IgD-negative memory B cell (primary cell): ENCODE results near the gene MTHFD1L. TPM values are rescaled to one million over a fixed set of nuclear protein-coding genes. Genes with fewer than 3 reads are reported as not detected.

Experiments
- H3K27ac Mint-ChIP-seq, 3 donors: one replicate each; pipeline ENCODE4 v1.8.0; 2020 to 2022; ENCODE audit warnings: mild to moderate bottlenecking in 3 of 3, mixed read lengths in 3 of 3, moderate library complexity in 1 of 3
- H3K27me3 Mint-ChIP-seq: one replicate; pipeline ENCODE4 v1.8.0; 2021; ENCODE audit warnings: mixed read lengths
- H3K36me3 Mint-ChIP-seq: one replicate; pipeline ENCODE4 v1.8.0; 2020; ENCODE audit warnings: mild to moderate bottlenecking, mixed read lengths
- H3K4me1 Mint-ChIP-seq, 3 donors: one replicate each; pipeline ENCODE4 v1.8.0; 2020 to 2022; ENCODE audit warnings: mixed read lengths in 3 of 3, mild to moderate bottlenecking in 1 of 3
- H3K4me3 Mint-ChIP-seq, 4 donors: one replicate each; pipeline ENCODE4 v1.8.0; 2020 to 2022; ENCODE audit warnings: mild to moderate bottlenecking in 4 of 4, mixed read lengths in 4 of 4, moderate library complexity in 3 of 4
- H3K9me3 Mint-ChIP-seq, 3 donors: one replicate each; pipeline ENCODE4 v1.8.0; 2020 to 2021; ENCODE audit warnings: mixed read lengths in 3 of 3, mild to moderate bottlenecking in 1 of 3
- polyA plus RNA-seq: library from polyadenylated mRNA; unstranded; fragments of 300-500 nt; fragmentation: Illumina TruSeq; gene quantifications from one replicate; pipeline ENCODE4 v1.2.3, GENCODE V29; 2021

MTHFD1L gene
- polyA plus RNA-seq, 1 donor from 2014 or later, result 1.9 TPM

GRCh38 chr6:150929416-150929815 lies 63.9 kb downstream of the MTHFD1L start:
- H3K36me3 Mint-ChIP-seq, result peaks cover 6% of the 10 kb centered on the region
- H3K9me3 Mint-ChIP-seq, result no peaks in the 10 kb centered on the region
- H3K27ac Mint-ChIP-seq, result peak overlapping the region in 1 of 3 donors; percentile 45
- H3K4me1 Mint-ChIP-seq, result peaks cover 4 to 16% (median 10%) of the 10 kb centered on the region in 3 donors
- no peaks in the 10 kb centered on the region for H3K27me3 Mint-ChIP-seq
- H3K4me3 Mint-ChIP-seq, result no peak overlapping the region

DNA sequence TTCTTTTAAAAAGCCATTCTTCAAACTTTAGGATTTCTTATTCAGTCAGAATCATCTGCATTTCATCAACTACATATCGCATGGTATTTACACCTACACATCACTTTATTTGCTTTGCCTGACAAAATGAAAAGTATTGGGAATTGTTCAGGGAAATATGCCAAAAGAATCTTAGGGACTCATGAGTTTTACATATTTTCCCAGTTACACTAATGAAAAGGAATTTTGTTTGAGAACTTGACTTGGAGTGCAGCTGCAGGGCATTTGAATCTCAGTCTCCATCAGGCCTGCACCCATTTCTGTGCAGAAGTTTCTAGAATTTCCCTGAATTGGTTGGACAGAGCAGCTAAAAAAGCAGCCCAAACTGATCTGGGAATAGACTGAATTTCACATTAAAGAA lies 65.3 kb downstream of the MTHFD1L start:
- H3K36me3 Mint-ChIP-seq, result peaks cover 12% of the 10 kb centered on the region
- H3K9me3 Mint-ChIP-seq, result no peaks in the 10 kb centered on the region
- H3K4me3 Mint-ChIP-seq, result no peak overlapping the region
- no peak overlapping the region for H3K27ac Mint-ChIP-seq
- H3K27me3 Mint-ChIP-seq, result no peaks in the 10 kb centered on the region
- peaks cover 4 to 13% (median 10%) of the 10 kb centered on the region in 3 donors for H3K4me1 Mint-ChIP-seq

GRCh38 chr6:150931405-150931804 lies 65.9 kb downstream of the MTHFD1L start:
- Mint-ChIP-seq H3K36me3 (peaks cover 13% of the 10 kb centered on the region), H3K4me3 (no peak overlapping the region), H3K9me3 (no peaks in the 10 kb centered on the region), H3K27me3 (no peaks in the 10 kb centered on the region), H3K27ac (no peak overlapping the region), H3K4me1 (peaks cover 4 to 8% (median 5%) of the 10 kb centered on the region in 3 donors)

GRCh38 chr6:150932996-150933395 lies 67.5 kb downstream of the MTHFD1L start:
- Mint-ChIP-seq H3K9me3 (peaks cover 0 to 1% (median 0%) of the 10 kb centered on the region in 3 donors), H3K4me3 (no peak overlapping the region), H3K36me3 (peaks cover 21% of the 10 kb centered on the region), H3K27ac (no peak overlapping the region), H3K4me1 (no peaks in the 10 kb centered on the region), H3K27me3 (no peaks in the 10 kb centered on the region)

- Mint-ChIP-seq H3K27ac (peak overlapping the region in 1 of 3 donors; percentile 93), H3K4me1 (peaks cover 0 to under 1% (median 0%) of the 10 kb centered on the region in 3 donors), H3K36me3 (peaks cover 27% of the 10 kb centered on the region), H3K4me3 (no peak overlapping the region), H3K27me3 (no peaks in the 10 kb centered on the region), H3K9me3 (peaks cover 0 to 1% (median 0%) of the 10 kb centered on the region in 3 donors)
These were observed 68.9 kb downstream of the MTHFD1L start for GRCh38 chr6:150934380-150934779.

DNA sequence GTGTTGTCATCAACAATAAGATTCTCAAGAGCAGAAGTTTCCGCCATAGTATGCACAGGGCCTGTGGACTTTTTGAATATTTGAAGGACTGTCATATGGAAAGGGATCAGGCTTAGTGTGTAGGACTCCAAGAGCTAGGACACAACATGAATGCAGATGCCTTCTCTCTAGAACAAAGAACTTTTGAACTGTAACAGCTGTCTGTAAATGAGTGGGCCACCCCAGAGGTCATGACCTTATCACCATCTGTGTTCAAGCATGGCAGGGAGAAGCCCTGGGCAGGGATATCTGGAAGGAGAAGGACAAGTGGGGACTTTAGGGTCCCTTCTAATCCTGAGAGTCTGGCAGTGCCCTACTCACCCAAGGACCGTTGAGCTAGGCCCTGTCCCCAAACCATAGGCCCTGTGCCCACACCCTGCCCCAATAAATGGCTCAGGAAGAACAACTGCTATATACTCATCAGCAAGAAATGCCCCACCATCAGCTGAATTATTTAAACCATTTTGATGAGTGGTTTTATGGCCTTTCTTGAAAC lies 70.6 kb downstream of the MTHFD1L start:
- H3K27me3 Mint-ChIP-seq, result no peaks in the 10 kb centered on the region
- H3K36me3 Mint-ChIP-seq, result peaks cover 27% of the 10 kb centered on the region
- peaks cover 0 to 1% (median 0%) of the 10 kb centered on the region in 3 donors for H3K4me1 Mint-ChIP-seq
- H3K4me3 Mint-ChIP-seq, result no peak overlapping the region
- H3K27ac Mint-ChIP-seq, result no peak overlapping the region
- peaks cover 0 to 3% (median 0%) of the 10 kb centered on the region in 3 donors for H3K9me3 Mint-ChIP-seq

- no peaks in the 10 kb centered on the region for H3K27me3 Mint-ChIP-seq
These were observed 71.8 kb downstream of the MTHFD1L start for GRCh38 chr6:150937132-150937906.

GRCh38 chr6:150939399-150939798 lies 73.9 kb downstream of the MTHFD1L start:
- H3K27ac Mint-ChIP-seq, result no peak overlapping the region
- no peak overlapping the region for H3K4me3 Mint-ChIP-seq
- no peaks in the 10 kb centered on the region for H3K27me3 Mint-ChIP-seq
- H3K9me3 Mint-ChIP-seq, result peaks cover 0 to 3% (median 1%) of the 10 kb centered on the region in 3 donors
- peaks cover 26% of the 10 kb centered on the region for H3K36me3 Mint-ChIP-seq
- H3K4me1 Mint-ChIP-seq, result peaks cover 0 to 5% (median 0%) of the 10 kb centered on the region in 3 donors

More at GRCh38 chr6:150937132-150937906, 71.8 kb downstream of the MTHFD1L start:
- H3K4me1 Mint-ChIP-seq, result peaks cover 0 to 5% (median 0%) of the 10 kb centered on the region in 3 donors
- H3K27ac Mint-ChIP-seq, result no peak overlapping the region
- H3K36me3 Mint-ChIP-seq, result peaks cover 30% of the 10 kb centered on the region
- peaks cover 0 to 3% (median 1%) of the 10 kb centered on the region in 3 donors for H3K9me3 Mint-ChIP-seq
- no peak overlapping the region for H3K4me3 Mint-ChIP-seq

DNA sequence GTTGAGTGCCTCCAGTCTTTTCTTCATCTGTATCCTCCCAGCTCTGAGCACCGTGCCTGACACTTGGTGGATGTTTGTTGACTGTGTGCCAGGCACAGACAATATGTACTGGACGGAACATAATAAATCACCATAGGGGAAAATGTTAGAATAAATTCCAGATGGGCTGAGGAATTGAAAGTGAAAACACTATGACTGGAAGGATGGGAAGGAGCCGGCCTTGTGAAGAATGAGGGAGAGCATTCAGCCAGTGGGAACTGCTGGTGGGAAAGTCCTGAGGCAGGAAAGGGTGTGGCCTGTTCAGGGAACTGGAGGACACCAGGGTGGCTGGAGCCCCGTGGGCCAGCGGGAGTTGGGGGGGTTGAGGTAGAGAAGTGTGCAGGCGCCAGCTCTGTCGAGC lies 75.4 kb downstream of the MTHFD1L start:
- H3K27ac Mint-ChIP-seq, result no peak overlapping the region
- H3K9me3 Mint-ChIP-seq, result peaks cover 0 to 3% (median 1%) of the 10 kb centered on the region in 3 donors
- H3K36me3 Mint-ChIP-seq, result peaks cover 22% of the 10 kb centered on the region
- no peak overlapping the region for H3K4me3 Mint-ChIP-seq
- no peaks in the 10 kb centered on the region for H3K27me3 Mint-ChIP-seq
- H3K4me1 Mint-ChIP-seq, result peaks cover 0 to 5% (median 0%) of the 10 kb centered on the region in 3 donors

GRCh38 chr6:150949526-150949925 lies 84.0 kb downstream of the MTHFD1L start:
- H3K36me3 Mint-ChIP-seq, result peaks cover 13% of the 10 kb centered on the region
- no peaks in the 10 kb centered on the region for H3K4me1 Mint-ChIP-seq
- no peaks in the 10 kb centered on the region for H3K27me3 Mint-ChIP-seq
- no peak overlapping the region for H3K27ac Mint-ChIP-seq
- no peak overlapping the region for H3K4me3 Mint-ChIP-seq
- no peaks in the 10 kb centered on the region for H3K9me3 Mint-ChIP-seq

DNA sequence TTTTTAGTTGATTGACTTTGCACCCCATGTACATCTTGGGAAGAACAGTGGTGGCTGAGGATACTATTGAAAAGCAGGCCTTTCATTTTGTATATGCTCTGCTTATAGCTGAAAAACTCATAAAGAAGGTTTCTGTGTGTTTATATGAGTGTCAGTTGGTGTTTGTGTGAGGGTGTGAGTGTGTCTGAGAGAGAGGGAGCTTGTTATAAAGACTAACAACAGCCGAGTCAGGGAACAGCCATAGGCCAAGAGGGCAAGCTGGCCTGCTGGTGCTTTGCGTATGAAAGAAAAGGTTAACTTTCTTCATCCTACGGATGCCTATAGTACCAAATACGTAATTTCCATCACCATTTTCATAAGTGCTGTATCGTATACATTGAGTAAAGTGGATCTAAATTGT lies 88.3 kb downstream of the MTHFD1L start:
- H3K27me3 Mint-ChIP-seq, result no peaks in the 10 kb centered on the region
- H3K4me3 Mint-ChIP-seq, result no peak overlapping the region
- no peaks in the 10 kb centered on the region for H3K4me1 Mint-ChIP-seq
- no peak overlapping the region for H3K27ac Mint-ChIP-seq
- peaks cover 13% of the 10 kb centered on the region for H3K36me3 Mint-ChIP-seq
- no peaks in the 10 kb centered on the region for H3K9me3 Mint-ChIP-seq

- Mint-ChIP-seq H3K4me1 (no peaks in the 10 kb centered on the region), H3K9me3 (no peaks in the 10 kb centered on the region), H3K36me3 (peaks cover 12% of the 10 kb centered on the region), H3K27me3 (no peaks in the 10 kb centered on the region), H3K4me3 (no peak overlapping the region), H3K27ac (no peak overlapping the region)
These were observed 93.7 kb downstream of the MTHFD1L start for GRCh38 chr6:150959166-150959565.

- H3K27me3 Mint-ChIP-seq, result no peaks in the 10 kb centered on the region
- H3K27ac Mint-ChIP-seq, result no peak overlapping the region
- peaks cover 0 to 10% (median 10%) of the 10 kb centered on the region in 3 donors for H3K4me1 Mint-ChIP-seq
- peaks cover 13% of the 10 kb centered on the region for H3K36me3 Mint-ChIP-seq
- no peak overlapping the region for H3K4me3 Mint-ChIP-seq
- no peaks in the 10 kb centered on the region for H3K9me3 Mint-ChIP-seq
These were observed 96.9 kb downstream of the MTHFD1L start for GRCh38 chr6:150962436-150962835.

DNA sequence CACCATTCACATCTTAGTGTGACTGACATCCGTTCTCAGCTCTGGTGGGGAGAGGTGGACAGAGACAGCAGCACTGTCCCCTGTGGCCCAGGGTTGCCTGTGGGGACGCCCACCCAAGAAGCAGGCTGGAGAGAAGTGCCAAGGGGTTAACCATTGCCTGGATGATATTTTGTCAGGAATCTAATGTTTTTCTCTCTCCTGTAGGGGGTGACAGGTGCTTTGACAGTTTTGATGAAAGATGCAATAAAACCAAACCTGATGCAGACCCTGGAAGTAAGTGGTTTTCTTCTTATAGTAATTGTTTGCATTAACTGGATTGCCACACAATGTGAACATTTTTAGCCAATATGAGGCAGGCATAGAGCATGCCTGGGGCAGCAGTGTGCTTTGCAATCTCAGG lies 99.3 kb downstream of the MTHFD1L start:
- Mint-ChIP-seq H3K27me3 (no peaks in the 10 kb centered on the region), H3K27ac (no peak overlapping the region), H3K4me3 (no peak overlapping the region), H3K9me3 (no peaks in the 10 kb centered on the region), H3K36me3 (peaks cover 11% of the 10 kb centered on the region), H3K4me1 (peaks cover 5 to 10% (median 10%) of the 10 kb centered on the region in 3 donors)

- Mint-ChIP-seq H3K4me3 (no peak overlapping the region), H3K4me1 (peaks cover 5 to 10% (median 10%) of the 10 kb centered on the region in 3 donors), H3K9me3 (no peaks in the 10 kb centered on the region), H3K36me3 (peaks cover 6% of the 10 kb centered on the region), H3K27me3 (no peaks in the 10 kb centered on the region), H3K27ac (peak overlapping the region in 1 of 3 donors; percentile 67)
These were observed 101.3 kb downstream of the MTHFD1L start for GRCh38 chr6:150966786-150967185.
